ENCODE data around the gene BTBD2. TPM values are rescaled to one million over a fixed set of nuclear protein-coding genes. Genes with fewer than 3 reads are reported as not detected.

BTBD2 gene
- total and polyA plus RNA-seq, 12 donors: 11.8 to 122 (median 78.1) TPM

DNA sequence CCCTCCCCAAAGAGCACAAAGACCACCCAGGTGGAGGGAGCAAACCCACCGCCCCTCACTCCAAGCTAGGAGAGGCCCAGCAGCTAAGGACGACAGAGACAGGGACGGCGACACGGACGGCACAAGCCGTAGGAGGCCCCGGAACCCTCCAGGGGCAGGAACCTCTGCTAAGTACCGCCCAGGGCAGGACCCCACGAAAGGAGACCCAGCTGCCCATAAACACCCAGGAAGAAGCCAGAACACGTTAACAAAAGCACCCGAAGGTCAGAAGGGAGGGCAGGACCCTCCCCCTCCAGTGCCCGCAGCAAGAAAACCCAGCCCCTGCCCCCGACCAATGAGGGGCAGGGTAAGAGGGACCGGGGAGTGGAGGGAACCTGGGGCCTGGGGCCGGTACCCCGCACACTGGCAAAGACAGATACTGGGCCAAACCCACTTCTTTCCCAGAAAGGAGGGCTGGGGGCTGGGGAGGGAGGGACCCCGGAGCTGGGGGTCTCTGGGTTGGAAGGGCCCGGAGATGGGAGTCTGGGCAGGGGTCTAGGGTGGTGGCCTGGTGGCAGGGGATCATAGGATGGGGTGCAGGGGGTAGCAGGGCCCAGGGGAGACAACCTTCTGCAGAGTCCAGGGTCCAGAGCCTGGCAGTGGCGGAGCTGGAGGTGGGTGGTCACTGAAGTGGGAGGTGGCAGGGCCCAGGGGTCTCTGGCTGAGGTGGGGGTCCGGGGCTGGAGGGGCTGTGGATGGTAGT lies 2.4 kb downstream of the BTBD2 start:
- TF ChIP-seq POLR2A (IDR thresholded peaks at IDR 0.05): no peak
- TF ChIP-seq, protein P1, sequence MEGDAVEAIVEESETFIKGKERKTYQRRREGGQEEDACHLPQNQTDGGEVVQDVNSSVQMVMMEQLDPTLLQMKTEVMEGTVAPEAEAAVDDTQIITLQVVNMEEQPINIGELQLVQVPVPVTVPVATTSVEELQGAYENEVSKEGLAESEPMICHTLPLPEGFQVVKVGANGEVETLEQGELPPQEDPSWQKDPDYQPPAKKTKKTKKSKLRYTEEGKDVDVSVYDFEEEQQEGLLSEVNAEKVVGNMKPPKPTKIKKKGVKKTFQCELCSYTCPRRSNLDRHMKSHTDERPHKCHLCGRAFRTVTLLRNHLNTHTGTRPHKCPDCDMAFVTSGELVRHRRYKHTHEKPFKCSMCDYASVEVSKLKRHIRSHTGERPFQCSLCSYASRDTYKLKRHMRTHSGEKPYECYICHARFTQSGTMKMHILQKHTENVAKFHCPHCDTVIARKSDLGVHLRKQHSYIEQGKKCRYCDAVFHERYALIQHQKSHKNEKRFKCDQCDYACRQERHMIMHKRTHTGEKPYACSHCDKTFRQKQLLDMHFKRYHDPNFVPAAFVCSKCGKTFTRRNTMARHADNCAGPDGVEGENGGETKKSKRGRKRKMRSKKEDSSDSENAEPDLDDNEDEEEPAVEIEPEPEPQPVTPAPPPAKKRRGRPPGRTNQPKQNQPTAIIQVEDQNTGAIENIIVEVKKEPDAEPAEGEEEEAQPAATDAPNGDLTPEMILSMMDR (IDR thresholded peaks at IDR 0.05): no peak
- no peak for DNase-seq
- H3K36me3 ChIP-seq (replicated peaks in 1 of 2): no peaks in the 10 kb centered on the region
- peak overlapping the region in 1 of 4 donors; percentile 38 for H3K4me3 ChIP-seq
- intact Hi-C loops (cut with DNase I): loop anchor here in 1 of 2 donors (5.0 kb wide), 1 partner anchor 59 kb away; no protein-coding TSS in a partner anchor
- H3K4me1 ChIP-seq (replicated peaks in 1 of 2): peaks cover 7 to 13% of the 10 kb centered on the region in 2 donors
- no peaks in the 10 kb centered on the region for H3K27me3 ChIP-seq
- H3K9me3 ChIP-seq (replicated peaks in 1 of 3): no peaks in the 10 kb centered on the region
- 47 to 55% (median 51%) methylated on average over 10 to 21 of the region's 21 CpGs for WGBS, 4 donors
- peak overlapping the region in 2 of 5 donors; percentile 22 to 44 for H3K27ac ChIP-seq

DNA sequence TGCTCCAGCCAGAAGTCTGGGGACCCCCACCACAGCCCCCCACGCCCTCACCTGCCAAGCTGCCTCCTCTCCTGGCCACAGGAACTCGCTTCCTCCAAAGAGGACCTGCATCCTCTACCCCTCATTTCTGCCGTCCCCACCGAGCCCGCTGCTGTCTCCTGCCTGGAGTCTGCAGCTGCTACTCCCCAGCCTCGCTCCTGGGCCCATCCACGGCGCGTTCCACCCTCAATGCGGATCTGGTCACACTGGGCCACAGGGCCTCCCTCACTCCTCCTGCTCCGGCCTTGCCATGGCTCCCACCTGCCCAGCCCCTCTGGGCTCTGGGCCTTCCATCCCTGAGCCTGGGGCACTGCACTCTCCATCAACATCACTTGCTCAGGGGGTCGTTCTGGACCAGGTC lies 4.3 kb downstream of the BTBD2 start:
- peaks cover 2 to 13% of the 10 kb centered on the region in 2 donors for H3K4me1 ChIP-seq (replicated peaks in 1 of 2)
- H3K9me3 ChIP-seq (replicated peaks in 1 of 3): no peaks in the 10 kb centered on the region
- H3K27ac ChIP-seq: no peak overlapping the region
- no peaks in the 10 kb centered on the region for H3K36me3 ChIP-seq (replicated peaks in 1 of 2)
- DNase-seq: no peak
- 90 to 92% (median 91%) methylated on average over 10 to 12 of the region's 12 CpGs for WGBS, 4 donors
- no peak overlapping the region for H3K4me3 ChIP-seq
- intact Hi-C loops (cut with DNase I): loop anchor here in 1 of 2 donors (5.0 kb wide), 1 partner anchor 61 kb away; no protein-coding TSS in a partner anchor
- H3K27me3 ChIP-seq: no peaks in the 10 kb centered on the region
- TF ChIP-seq, protein P1 (IDR thresholded peaks at IDR 0.05): no peak
- no peak for TF ChIP-seq POLR2A (IDR thresholded peaks at IDR 0.05)

DNA sequence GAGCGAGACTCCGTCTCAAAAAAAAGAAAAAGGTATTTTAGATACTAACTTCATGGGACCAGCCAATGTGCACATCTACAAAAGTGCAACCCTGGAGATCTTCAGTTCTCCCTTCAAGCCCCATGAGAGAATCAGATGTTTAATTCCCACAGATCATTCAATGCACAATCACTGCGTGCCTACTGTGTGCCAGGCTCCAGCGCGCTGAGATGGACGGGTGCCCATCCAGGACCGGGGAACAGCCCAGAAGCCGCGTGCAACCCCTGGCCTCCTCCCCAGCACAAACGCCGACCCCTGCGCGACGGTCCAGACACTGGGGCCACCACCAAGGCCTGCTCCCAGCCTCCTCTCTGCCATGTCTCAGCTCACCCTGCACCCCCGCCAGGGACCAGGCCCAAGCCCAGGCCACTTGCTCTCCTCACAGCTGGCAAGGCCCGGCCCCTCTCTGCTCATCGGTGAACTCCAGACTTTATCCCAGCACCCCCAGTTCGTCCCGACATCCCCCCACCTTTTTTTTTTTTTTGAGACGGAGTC lies 5.3 kb downstream of the BTBD2 start:
- Histone ChIP-seq H3K4me3 (no peak overlapping the region), H3K27ac (no peak overlapping the region), H3K9me3 (replicated peaks in 1 of 3) (no peaks in the 10 kb centered on the region), H3K4me1 (replicated peaks in 1 of 2) (peaks cover 0 to 13% of the 10 kb centered on the region in 2 donors), H3K27me3 (no peaks in the 10 kb centered on the region), H3K36me3 (replicated peaks in 1 of 2) (no peaks in the 10 kb centered on the region)
- intact Hi-C loops (cut with DNase I): loop anchor here in 1 of 2 donors (5.0 kb wide), 1 partner anchor 62 kb away; no protein-coding TSS in a partner anchor
- TF ChIP-seq, protein P1 (IDR thresholded peaks at IDR 0.05): no peak
- no peak for TF ChIP-seq POLR2A (IDR thresholded peaks at IDR 0.05)
- no peak for DNase-seq
- WGBS, 4 donors: 94 to 97% (median 96%) methylated on average over 19 to 20 of the region's 20 CpGs

DNA sequence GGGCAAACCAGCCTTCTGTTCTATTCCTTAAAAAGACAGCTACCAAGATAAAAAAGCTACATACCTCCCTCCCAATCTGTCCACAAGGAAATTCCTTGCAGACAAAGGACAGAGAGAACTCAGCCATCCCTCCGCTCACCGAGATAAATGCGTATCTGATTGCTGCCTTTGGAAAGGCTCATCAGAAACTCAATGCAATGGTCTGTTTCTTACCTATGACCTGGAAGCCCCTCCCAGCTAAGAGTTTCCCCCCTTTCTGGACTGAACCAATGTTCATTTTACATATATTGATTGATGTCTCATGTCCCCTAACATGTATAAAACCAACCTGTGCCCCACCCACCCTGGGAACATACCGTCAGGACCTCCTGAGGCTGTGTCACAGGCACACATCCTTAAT lies 11.6 kb downstream of the BTBD2 start:
- intact Hi-C loops (cut with DNase I): loop anchor here in 1 of 2 donors (10.0 kb wide), 1 partner anchor 49 kb away; no protein-coding TSS in a partner anchor
- no peak for DNase-seq
- Histone ChIP-seq H3K4me1 (replicated peaks in 1 of 2) (no peaks in the 10 kb centered on the region), H3K27me3 (no peaks in the 10 kb centered on the region), H3K9me3 (replicated peaks in 1 of 3) (no peaks in the 10 kb centered on the region), H3K36me3 (replicated peaks in 1 of 2) (peaks cover 0 to 14% of the 10 kb centered on the region in 2 donors), H3K4me3 (no peak overlapping the region), H3K27ac (no peak overlapping the region)
- WGBS, 4 donors: 85 to 94% (median 89%) methylated on average over 4 of the region's 4 CpGs
- no peak for TF ChIP-seq POLR2A (IDR thresholded peaks at IDR 0.05)
- TF ChIP-seq, protein P1 (IDR thresholded peaks at IDR 0.05): no peak

Measured in adrenal gland (tissue), 12 donors.